Measurements from ENCODE around the gene PSME4. TPM values are rescaled to one million over a fixed set of nuclear protein-coding genes. Genes with fewer than 3 reads are reported as not detected.

PSME4 gene
- total RNA-seq, 1 experiment from 2014 or later, result 87.4 TPM

- TF ChIP-seq CTCF (conservative IDR thresholded peaks at IDR 0.05), result no peak
- peaks cover 4 to 5% (median 5%) of the 10 kb centered on the region in 3 experiments; a peak in 4 of 7 replicates for H3K36me3 Mint-ChIP-seq (ENCODE audit: insufficient read depth in 1 of 3, low read depth in 3 of 3)
- Histone ChIP-seq H2BK5ac (ENCODE audit: insufficient read length, low read length) (no peak overlapping the region), H4K20me1 (ENCODE audit: control insufficient read depth, insufficient read depth, insufficient read length) (no peaks in the 10 kb centered on the region), H3K9ac (ENCODE audit: extremely low read depth, insufficient read length, low read length) (no peak overlapping the region), H4K5ac (ENCODE audit: insufficient read length, low read depth, low read length) (no peak overlapping the region), H3K14ac (ENCODE audit: insufficient read depth, low read length) (no peak overlapping the region), H3K4me2 (ENCODE audit: insufficient read depth, insufficient read length, low read length) (no peak overlapping the region), H3K23me2 (ENCODE audit: insufficient read length, low read depth, low read length, poor library complexity, severe bottlenecking) (no peaks in the 10 kb centered on the region), H3K56ac (ENCODE audit: insufficient read length, low read depth, low read length) (no peak overlapping the region), H3K23ac (ENCODE audit: insufficient read length, low read depth, low read length) (no peak overlapping the region), H2AK5ac (ENCODE audit: insufficient read length, low read length) (no peak overlapping the region), H3K18ac (ENCODE audit: insufficient read length, low read depth, low read length) (no peak overlapping the region), H3K27ac (ENCODE audit: insufficient read length, low read depth, low read length) (no peak overlapping the region), H4K91ac (ENCODE audit: insufficient read length, low read depth, low read length) (no peak overlapping the region), H3K4ac (ENCODE audit: low read depth, low read length) (no peak overlapping the region), H2BK12ac (ENCODE audit: insufficient read length, low read depth, low read length) (no peak overlapping the region), H3K79me2 (ENCODE audit: insufficient read depth, low read length) (no peaks in the 10 kb centered on the region), H2BK20ac (ENCODE audit: low read depth, low read length, poor library complexity, severe bottlenecking) (no peak overlapping the region), H2BK120ac (ENCODE audit: low read depth, low read length, poor library complexity, severe bottlenecking) (no peak overlapping the region), H2BK15ac (ENCODE audit: low read depth, low read length) (no peak overlapping the region), H3K4me1 (ENCODE audit: insufficient read depth, low read length) (no peaks in the 10 kb centered on the region), H3K9me3 (ENCODE audit: control insufficient read depth, low read depth, low read length) (no peaks in the 10 kb centered on the region), H3K27me3 (ENCODE audit: insufficient read depth, low read length) (no peaks in the 10 kb centered on the region), H2AFZ (ENCODE audit: low read length) (no peak overlapping the region), H4K8ac (replicated peaks; ENCODE audit: insufficient read length, low read depth, low read length) (no peak overlapping the region), H3K79me1 (ENCODE audit: insufficient read depth, low read depth, low read length, poor library complexity, severe bottlenecking) (no peaks in the 10 kb centered on the region), H3T11ph (ENCODE audit: low read length) (no peak overlapping the region)
- no peaks in the 10 kb centered on the region for H3K27me3 Mint-ChIP-seq (ENCODE audit: low read depth)
- H3K9me3 Mint-ChIP-seq, result no peaks in the 10 kb centered on the region
- no peak overlapping the region for H3K27ac Mint-ChIP-seq
- WGBS (ENCODE audit: extremely low coverage, insufficient read length, low lambda C conversion rate), result no CpG with 5 or more reads among the region's 4 CpGs
- no peak for DNase-seq
- no peak overlapping the region for H3K4me3 Mint-ChIP-seq
- H3K4me1 Mint-ChIP-seq, result no peaks in the 10 kb centered on the region; a peak in 1 of 4 replicates
Measured at GRCh38 chr2:53985646-53986045, 14.9 kb upstream of the PSME4 start.
